Measurements from ENCODE around the gene RCSD1.

The RCSD1 gene

DNA sequence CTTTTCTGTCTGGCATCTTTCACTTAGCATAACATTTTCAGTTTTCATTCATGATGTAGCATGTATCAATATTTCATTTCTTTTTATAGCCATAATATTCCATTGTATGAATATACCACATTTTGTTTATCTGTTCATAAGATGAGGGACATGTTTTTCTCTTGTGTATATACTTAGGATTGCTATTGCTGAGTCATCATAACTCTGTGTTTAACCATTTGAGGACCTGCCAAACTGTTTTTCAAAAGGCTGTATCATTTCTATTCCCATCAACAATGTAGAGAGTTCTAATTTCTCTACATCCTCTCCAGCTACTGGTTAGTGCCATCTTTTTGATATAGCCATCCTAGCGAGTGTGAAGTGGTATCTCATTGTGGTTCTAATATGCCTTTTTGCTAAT, 118.0 kb downstream of the RCSD1 start:
- DNase-seq: no peak

DNA sequence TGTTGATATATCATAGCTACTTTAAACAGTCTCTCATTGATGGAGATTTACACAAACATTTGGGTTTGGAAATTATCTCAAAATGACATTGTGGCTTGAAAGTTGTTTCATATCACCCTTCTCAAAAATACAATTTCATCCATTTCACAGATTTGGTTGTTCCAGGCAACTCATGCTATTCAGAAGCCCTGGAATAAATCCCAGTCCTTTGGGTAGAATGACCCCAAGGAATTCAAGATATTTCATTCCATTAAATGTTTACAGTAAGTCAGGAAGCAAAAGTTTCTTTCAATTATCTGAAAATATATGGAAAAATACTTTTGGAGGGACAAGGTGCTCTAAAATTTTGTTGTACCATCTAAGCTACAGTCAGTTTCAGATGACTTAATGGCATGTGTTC, 118.9 kb downstream of the RCSD1 start:
- DNase-seq: no peak

DNA sequence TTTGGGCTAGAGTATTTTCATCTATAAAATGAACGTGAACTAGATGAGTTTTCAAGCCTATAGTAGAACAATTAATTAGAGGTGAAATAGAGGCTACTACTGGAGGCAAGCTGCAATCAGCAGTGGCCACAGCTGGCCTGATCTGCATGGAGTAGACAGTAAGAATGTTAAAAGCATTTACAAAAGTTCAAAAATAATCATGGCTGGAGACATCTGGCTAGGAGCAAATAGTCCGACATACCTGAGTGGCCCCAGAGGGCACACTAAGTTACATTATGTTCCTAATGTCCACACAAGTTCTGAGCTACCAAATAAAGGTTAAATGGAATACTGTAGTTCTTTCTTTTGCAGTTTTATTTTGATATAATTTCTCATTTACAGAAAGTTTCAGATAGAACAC, 119.7 kb downstream of the RCSD1 start:
- DNase-seq: no peak

DNA sequence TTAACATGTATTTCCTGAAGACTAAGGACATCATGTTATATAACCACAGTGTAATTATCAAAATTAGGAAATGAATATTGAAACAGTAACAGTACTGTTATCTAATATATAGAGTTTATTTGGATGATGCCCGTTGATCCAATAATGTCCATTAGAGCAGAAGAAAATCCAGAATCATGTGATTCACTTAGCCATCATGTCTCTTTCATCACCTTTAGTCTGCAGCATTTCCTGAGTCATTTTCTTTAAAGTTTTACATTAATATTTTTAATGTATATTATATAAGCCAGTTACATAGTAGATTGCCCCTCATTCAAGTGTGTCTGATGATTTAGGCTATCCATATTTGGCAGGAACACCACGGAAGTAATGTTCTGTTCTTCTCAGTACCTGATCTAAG, 120.6 kb downstream of the RCSD1 start:
- DNase-seq: no peak

DNA sequence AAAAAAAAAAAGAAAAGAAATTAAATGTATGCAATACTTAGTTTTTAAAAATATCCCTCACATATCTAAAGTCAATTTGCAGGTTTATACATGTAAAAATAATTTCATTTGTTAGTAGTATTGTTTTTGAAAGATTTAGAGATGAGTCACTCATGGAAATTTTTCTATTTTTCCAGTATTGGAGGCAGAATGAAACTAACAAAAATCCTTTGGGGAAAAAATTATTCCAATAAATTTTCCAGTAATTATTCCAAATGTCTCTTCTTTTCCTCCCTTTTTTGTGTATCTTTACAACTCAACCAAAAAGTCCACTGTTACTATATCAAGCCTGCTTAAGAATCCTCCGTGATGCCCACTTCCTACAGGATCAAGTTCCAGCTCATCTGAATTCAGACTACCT, 121.6 kb downstream of the RCSD1 start:
- no peak for DNase-seq

DNA sequence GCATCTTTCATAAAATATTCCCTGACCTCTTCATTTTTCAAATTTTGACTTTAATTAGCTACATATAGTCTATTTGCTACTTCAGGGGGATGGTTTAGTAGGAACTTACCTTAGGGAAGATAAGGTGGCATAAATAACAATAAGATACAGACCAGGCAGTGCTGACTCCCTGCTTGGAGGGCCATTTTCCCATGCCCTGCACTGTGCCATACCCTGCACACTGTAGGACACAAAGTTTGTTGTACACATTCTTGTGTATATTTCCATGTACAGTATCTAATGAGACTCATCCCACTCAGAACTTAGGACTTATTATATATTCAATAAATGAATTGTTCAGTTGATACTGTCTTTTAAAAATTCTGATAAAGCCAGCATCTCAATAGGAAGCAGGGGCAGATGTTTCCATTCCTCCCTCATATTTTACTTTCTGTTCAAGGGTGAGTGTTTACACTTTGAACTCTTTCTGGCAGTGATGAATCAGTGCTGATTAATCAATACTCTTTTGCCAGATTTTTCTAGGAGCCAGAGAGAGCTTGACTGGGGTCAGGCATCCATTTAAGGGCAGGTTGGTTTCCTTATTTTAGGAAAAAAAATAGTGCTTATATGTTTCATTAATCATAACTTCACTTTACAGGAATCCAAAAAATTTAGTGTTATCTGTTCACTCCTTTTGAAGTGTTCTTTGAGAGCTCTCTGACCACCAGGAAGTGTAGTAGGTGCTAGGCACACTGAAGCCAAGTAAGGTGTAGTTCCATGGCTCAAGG, 122.4 kb downstream of the RCSD1 start:
- no peak for DNase-seq

DNA sequence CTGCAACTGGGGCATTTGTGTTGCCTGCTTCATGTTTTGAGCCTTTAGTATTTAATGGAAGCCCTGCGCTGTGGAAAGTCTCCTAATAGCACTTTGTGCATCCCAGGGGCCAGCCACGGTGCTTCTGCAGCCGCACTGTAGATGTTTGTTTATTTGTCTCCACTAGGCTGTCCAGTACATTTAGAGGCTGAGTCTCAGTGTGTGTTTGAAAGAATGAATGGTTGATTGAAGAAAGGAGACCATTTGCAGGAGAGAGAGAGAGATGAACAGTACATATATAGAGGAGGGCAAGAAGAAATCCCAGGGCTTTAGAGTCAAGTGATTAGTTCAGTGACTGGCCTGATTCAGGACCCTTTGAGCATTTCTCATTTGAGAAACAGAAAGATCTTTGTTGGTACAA, 125.6 kb downstream of the RCSD1 start:
- DNase-seq: no peak
